Neuron (in vitro differentiated cells): ENCODE results near the gene RFXAP.
"Not testable (repeated sequence)": the region's sequence is repeated elsewhere in the genome, so short reads cannot be mapped to it uniquely, and the experiment has no call there.

Experiments
- H2AFZ ChIP-seq: one replicate; pipeline ENCODE4 v1.6.1; 2013; ENCODE audit warnings: low read depth, mild to moderate bottlenecking, inconsistent platforms, low read length, moderate library complexity
- H3K27me3 ChIP-seq: one replicate; pipeline ENCODE4 v1.6.1; 2013; ENCODE audit warnings: low read length; ENCODE audit not compliant: insufficient read depth
- H3K36me3 ChIP-seq: one replicate; pipeline ENCODE4 v1.6.1; 2013; ENCODE audit warnings: low read length; ENCODE audit not compliant: insufficient read depth
- H3K4me1 ChIP-seq: one replicate; pipeline ENCODE4 v1.6.1; 2013; ENCODE audit warnings: low read length; ENCODE audit not compliant: insufficient read depth
- H3K4me3 ChIP-seq: 2 replicates; pipeline ENCODE4 v1.5.1; 2013; ENCODE audit warnings: mild to moderate bottlenecking, low read length, moderate library complexity
- H3K9me3 ChIP-seq: one replicate; pipeline ENCODE4 v1.6.1; 2013; ENCODE audit warnings: low read length

RFXAP gene

GRCh38 chr13:36818804-36819738 lies at the start of gene RFXAP:
Gene RFXAP (plus strand): TSS chr13:36819222. CDS start chr13:36819358, 136 bp downstream.
- Histone ChIP-seq H3K9me3 (no peaks in the 10 kb centered on the region), H3K4me3 (peak within 1 kb of the TSS; percentile 84)

GRCh38 chr13:36769545-36769944 lies 49.5 kb upstream of the RFXAP start:
- H3K9me3 ChIP-seq = no peaks in the 10 kb centered on the region
- H2AFZ ChIP-seq = no peak overlapping the region
- no peaks in the 10 kb centered on the region for H3K36me3 ChIP-seq
- H3K4me1 ChIP-seq = peaks cover 7% of the 10 kb centered on the region
- no peaks in the 10 kb centered on the region for H3K27me3 ChIP-seq
- H3K4me3 ChIP-seq = no peak overlapping the region

More at GRCh38 chr13:36818804-36819738, at the start of gene RFXAP:
- Histone ChIP-seq H3K36me3 (no peaks in the 10 kb centered on the region), H3K4me1 (peaks cover 13% of the 10 kb centered on the region), H3K27me3 (no peaks in the 10 kb centered on the region), H2AFZ (peak within 1 kb of the TSS; percentile 95)

GRCh38 chr13:36770741-36771140 lies 48.3 kb upstream of the RFXAP start:
- Histone ChIP-seq H3K4me1 (peaks cover 7% of the 10 kb centered on the region), H3K9me3 (no peaks in the 10 kb centered on the region), H3K4me3 (no peak overlapping the region), H3K27me3 (no peaks in the 10 kb centered on the region), H2AFZ (no peak overlapping the region), H3K36me3 (no peaks in the 10 kb centered on the region)

- Histone ChIP-seq H3K27me3 (no peaks in the 10 kb centered on the region), H2AFZ (no peak overlapping the region), H3K4me3 (no peak overlapping the region)
These were observed 46.2 kb upstream of the RFXAP start for GRCh38 chr13:36772853-36773252.

GRCh38 chr13:36774931-36775330 lies 44.1 kb upstream of the RFXAP start:
- Histone ChIP-seq H3K27me3 (no peaks in the 10 kb centered on the region), H2AFZ (no peak overlapping the region), H3K4me3 (no peak overlapping the region), H3K4me1 (peaks cover 17% of the 10 kb centered on the region), H3K9me3 (no peaks in the 10 kb centered on the region), H3K36me3 (no peaks in the 10 kb centered on the region)

More at GRCh38 chr13:36772853-36773252, 46.2 kb upstream of the RFXAP start:
- Histone ChIP-seq H3K36me3 (no peaks in the 10 kb centered on the region), H3K4me1 (peaks cover 8% of the 10 kb centered on the region), H3K9me3 (no peaks in the 10 kb centered on the region)

- Histone ChIP-seq H3K36me3 (no peaks in the 10 kb centered on the region), H3K4me1 (peaks cover 17% of the 10 kb centered on the region), H3K9me3 (no peaks in the 10 kb centered on the region), H2AFZ (no peak overlapping the region), H3K27me3 (no peaks in the 10 kb centered on the region), H3K4me3 (no peak overlapping the region)
These were observed 42.8 kb upstream of the RFXAP start for GRCh38 chr13:36776175-36776574.

GRCh38 chr13:36778083-36778671 lies 40.8 kb upstream of the RFXAP start:
- H3K4me1 ChIP-seq = peaks cover 11% of the 10 kb centered on the region
- peak overlapping the region; percentile 21 for H2AFZ ChIP-seq
- H3K27me3 ChIP-seq = no peaks in the 10 kb centered on the region
- peak overlapping the region; percentile 39 for H3K4me3 ChIP-seq
- no peaks in the 10 kb centered on the region for H3K36me3 ChIP-seq
- H3K9me3 ChIP-seq = no peaks in the 10 kb centered on the region

- Histone ChIP-seq H3K27me3 (no peaks in the 10 kb centered on the region), H3K36me3 (no peaks in the 10 kb centered on the region), H3K4me1 (peaks cover 10% of the 10 kb centered on the region), H3K9me3 (no peaks in the 10 kb centered on the region), H3K4me3 (no peak overlapping the region), H2AFZ (no peak overlapping the region)
These were observed 35.1 kb upstream of the RFXAP start for GRCh38 chr13:36783890-36784289.

- not testable (repeated sequence) for H2AFZ ChIP-seq, H3K4me3 ChIP-seq, H3K4me1 ChIP-seq, H3K9me3 ChIP-seq, H3K27me3 ChIP-seq, H3K36me3 ChIP-seq
These were observed 32.8 kb upstream of the RFXAP start for GRCh38 chr13:36786175-36786574.

GRCh38 chr13:36787181-36787580 lies 31.8 kb upstream of the RFXAP start:
- peak overlapping the region; percentile 42 for H2AFZ ChIP-seq
- H3K36me3 ChIP-seq = no peaks in the 10 kb centered on the region
- peaks cover 9% of the 10 kb centered on the region for H3K4me1 ChIP-seq
- no peak overlapping the region for H3K4me3 ChIP-seq
- no peaks in the 10 kb centered on the region for H3K9me3 ChIP-seq
- H3K27me3 ChIP-seq = no peaks in the 10 kb centered on the region

GRCh38 chr13:36788276-36788675 lies 30.7 kb upstream of the RFXAP start:
- no peak overlapping the region for H2AFZ ChIP-seq

GRCh38 chr13:36789061-36789460 lies 30.0 kb upstream of the RFXAP start:
- Histone ChIP-seq H3K4me1 (peaks cover 9% of the 10 kb centered on the region), H2AFZ (no peak overlapping the region), H3K4me3 (no peak overlapping the region), H3K36me3 (no peaks in the 10 kb centered on the region), H3K27me3 (no peaks in the 10 kb centered on the region), H3K9me3 (no peaks in the 10 kb centered on the region)

More at GRCh38 chr13:36788276-36788675, 30.7 kb upstream of the RFXAP start:
- H3K4me3 ChIP-seq = no peak overlapping the region
- H3K9me3 ChIP-seq = no peaks in the 10 kb centered on the region
- no peaks in the 10 kb centered on the region for H3K36me3 ChIP-seq
- peaks cover 9% of the 10 kb centered on the region for H3K4me1 ChIP-seq
- no peaks in the 10 kb centered on the region for H3K27me3 ChIP-seq

- Histone ChIP-seq H3K4me3 (no peak overlapping the region), H3K27me3 (no peaks in the 10 kb centered on the region), H3K36me3 (no peaks in the 10 kb centered on the region), H3K4me1 (peaks cover 9% of the 10 kb centered on the region), H2AFZ (no peak overlapping the region), H3K9me3 (no peaks in the 10 kb centered on the region)
These were observed 29.3 kb upstream of the RFXAP start for GRCh38 chr13:36789730-36790129.
